ENCODE data around the gene PGM2L1.

PGM2L1 gene

DNA sequence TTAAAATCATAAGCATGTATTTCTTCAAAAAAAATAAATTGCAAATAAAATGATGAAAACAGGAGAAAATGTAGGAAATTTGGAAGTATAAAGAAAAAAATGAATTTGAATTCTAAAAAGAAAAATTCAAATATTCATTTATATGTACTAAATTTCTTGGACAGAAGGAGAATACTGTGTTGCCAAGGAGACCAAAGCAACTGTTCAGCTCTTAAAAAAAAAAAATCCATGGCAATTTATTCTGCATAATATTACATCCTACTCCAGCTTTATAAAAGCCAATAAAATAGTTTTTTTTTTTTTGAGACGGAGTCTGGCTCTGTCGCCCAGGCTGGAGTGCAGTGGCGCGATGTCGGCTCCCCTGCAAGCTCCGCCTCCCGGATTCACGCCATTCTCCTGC lies 6.0 kb downstream of the PGM2L1 start:
- Mint-ChIP-seq H3K4me3 (no peak overlapping the region), H3K27me3 (ENCODE audit: low read depth, poor library complexity) (no peaks in the 10 kb centered on the region), H3K27ac (no peak overlapping the region), H3K9me3 (no peaks in the 10 kb centered on the region), H3K4me1 (peaks cover 6% of the 10 kb centered on the region), H3K36me3 (ENCODE audit: low read depth) (no peaks in the 10 kb centered on the region)
- DNase-seq: no peak
- TF ChIP-seq CTCF (IDR thresholded peaks at IDR 0.05): no peak

- H3K27ac Mint-ChIP-seq: no peak overlapping the region
- no peaks in the 10 kb centered on the region for H3K9me3 Mint-ChIP-seq
- TF ChIP-seq CTCF (IDR thresholded peaks at IDR 0.05): no peak
- DNase-seq: no peak
- H3K27me3 Mint-ChIP-seq (ENCODE audit: low read depth, poor library complexity): no peaks in the 10 kb centered on the region
- peaks cover 4% of the 10 kb centered on the region for H3K4me1 Mint-ChIP-seq
- no peaks in the 10 kb centered on the region for H3K36me3 Mint-ChIP-seq (ENCODE audit: low read depth)
- H3K4me3 Mint-ChIP-seq: no peak overlapping the region
These were observed 7.0 kb downstream of the PGM2L1 start for GRCh38 chr11:74391193-74391592.

DNA sequence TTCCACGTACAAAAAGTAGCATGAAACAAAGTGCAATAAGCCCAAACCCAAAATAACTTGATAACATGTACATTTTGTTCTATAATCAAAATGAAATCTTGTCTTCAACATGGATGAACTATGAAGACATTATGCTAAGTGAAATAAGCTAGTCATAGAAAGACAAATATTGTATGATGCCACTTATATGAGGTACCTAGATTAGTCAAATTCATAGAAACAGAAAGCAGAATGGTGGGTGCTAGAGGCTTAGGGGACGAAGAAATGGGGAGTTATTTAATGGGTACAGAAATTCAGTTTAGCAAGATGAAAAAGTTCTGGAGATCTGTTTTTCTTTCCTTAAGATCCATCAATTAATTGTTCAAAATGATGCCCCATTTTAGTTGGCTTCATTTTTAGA lies 7.5 kb downstream of the PGM2L1 start:
- Mint-ChIP-seq H3K27ac (peak overlapping the region; percentile 6), H3K27me3 (ENCODE audit: low read depth, poor library complexity) (no peaks in the 10 kb centered on the region), H3K4me3 (no peak overlapping the region), H3K9me3 (no peaks in the 10 kb centered on the region), H3K36me3 (ENCODE audit: low read depth) (no peaks in the 10 kb centered on the region), H3K4me1 (peaks cover 4% of the 10 kb centered on the region)
- no peak for DNase-seq
- no peak for TF ChIP-seq CTCF (IDR thresholded peaks at IDR 0.05)

- no peak overlapping the region for H3K4me3 Mint-ChIP-seq
These were observed 9.4 kb downstream of the PGM2L1 start for GRCh38 chr11:74388678-74389327.

DNA sequence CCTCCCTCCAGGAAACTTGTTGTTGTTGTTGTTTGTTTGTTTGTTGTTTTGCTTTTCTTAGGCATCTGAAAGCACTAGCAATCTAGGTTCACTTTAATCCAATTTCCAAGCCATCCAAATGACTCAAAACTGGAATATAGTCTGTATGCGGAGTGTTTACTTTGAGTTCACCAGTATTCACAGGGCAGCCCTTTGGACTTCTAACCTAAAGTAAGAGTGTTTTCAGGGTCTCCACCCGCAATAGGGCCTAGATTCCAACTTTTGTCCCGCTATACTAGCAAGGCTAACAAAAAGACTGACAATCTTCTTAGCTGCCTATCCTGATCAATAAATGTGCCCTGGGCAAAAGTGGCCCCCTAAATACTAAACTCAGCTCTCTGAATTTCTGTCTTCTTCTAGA lies 13.6 kb downstream of the PGM2L1 start:
- no peak overlapping the region for H3K27ac Mint-ChIP-seq
- H3K4me1 Mint-ChIP-seq: peaks cover 4% of the 10 kb centered on the region
- no peaks in the 10 kb centered on the region for H3K9me3 Mint-ChIP-seq
- H3K4me3 Mint-ChIP-seq: no peak overlapping the region
- no peaks in the 10 kb centered on the region for H3K36me3 Mint-ChIP-seq (ENCODE audit: low read depth)
- H3K27me3 Mint-ChIP-seq (ENCODE audit: low read depth, poor library complexity): no peaks in the 10 kb centered on the region
- no peak for TF ChIP-seq CTCF (IDR thresholded peaks at IDR 0.05)
- DNase-seq: no peak

More at GRCh38 chr11:74388678-74389327, 9.4 kb downstream of the PGM2L1 start:
- peak; percentile 77 for TF ChIP-seq CTCF (IDR thresholded peaks at IDR 0.05)
- peak; percentile 53 for DNase-seq
- Mint-ChIP-seq H3K27ac (no peak overlapping the region), H3K9me3 (no peaks in the 10 kb centered on the region), H3K4me1 (peaks cover 4% of the 10 kb centered on the region), H3K36me3 (ENCODE audit: low read depth) (no peaks in the 10 kb centered on the region), H3K27me3 (ENCODE audit: low read depth, poor library complexity) (no peaks in the 10 kb centered on the region)

- Mint-ChIP-seq H3K4me1 (no peaks in the 10 kb centered on the region), H3K9me3 (no peaks in the 10 kb centered on the region), H3K4me3 (no peak overlapping the region), H3K27ac (no peak overlapping the region), H3K27me3 (ENCODE audit: low read depth, poor library complexity) (peaks cover 5% of the 10 kb centered on the region), H3K36me3 (ENCODE audit: low read depth) (no peaks in the 10 kb centered on the region)
- TF ChIP-seq CTCF (IDR thresholded peaks at IDR 0.05): no peak
- no peak for DNase-seq
These were observed 17.3 kb downstream of the PGM2L1 start for GRCh38 chr11:74380746-74381439.

Measured in nephron progenitor cell (in vitro differentiated cells).